GM23248 (cell line): ENCODE measurements around the gene GABBR1.

ENCODE experiments used
- EZH2 ChIP-seq: fragments of 200-600 bp; sonication (generic); IDR thresholded peaks from 2 replicates; pipeline ENCODE4 v1.6.1; 2018; ENCODE audit warnings: antibody characterized with exemption, mild to moderate bottlenecking; ENCODE audit not compliant: insufficient read depth, poor library complexity, severe bottlenecking
- EZH2phosphoT487 ChIP-seq: fragments of 200-600 bp; sonication (generic); IDR thresholded peaks from 2 replicates; pipeline ENCODE4 v1.6.1; 2018; ENCODE audit warnings: antibody characterized with exemption, moderate library complexity, mild to moderate bottlenecking, low read depth; ENCODE audit not compliant: insufficient read depth

DNA sequence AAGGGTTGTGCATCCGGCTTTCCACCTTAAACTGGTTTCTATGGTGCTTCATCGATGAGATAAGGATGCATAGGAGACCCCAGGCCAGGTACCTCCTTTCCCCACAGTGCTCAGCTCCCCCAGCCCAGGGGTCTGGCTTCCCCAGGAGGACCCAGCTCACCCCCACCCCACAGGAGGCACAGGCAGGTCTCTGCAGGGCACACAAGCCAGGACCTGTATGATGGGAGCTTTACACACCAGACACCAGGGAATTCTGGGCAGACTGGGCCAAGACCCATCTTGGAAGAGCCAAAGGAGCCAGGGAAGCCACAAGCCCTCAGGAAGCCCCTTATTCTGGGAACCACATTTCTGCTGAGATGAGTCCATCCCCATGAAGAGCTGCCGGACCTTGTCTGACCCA is 103.0 kb downstream of the GABBR1 start:
- TF ChIP-seq EZH2 (no peak), EZH2phosphoT487 (no peak)
